HEK293 (cell line): ENCODE data around the gene MTCL1.

Experiments used
- CTCF ChIA-PET: fragments of 350-600 bp; formaldehyde crosslinking; extraction: SDS; loops from one replicate; lab custom pipeline; 2021; ENCODE audit warnings: antibody characterized with exemption; lab: Yijun Ruan, JAX
- POLR2A ChIA-PET: fragments of 300-600 bp; formaldehyde crosslinking; extraction: SDS; loops from one replicate; lab custom pipeline; 2020; ENCODE audit warnings: antibody characterized with exemption, inconsistent platforms; lab: Yijun Ruan, JAX
- H3K27ac ChIP-seq: fragments of 200-500 bp; sonication (Bioruptor generic); 2 replicates; pipeline ENCODE4 v1.5.1; 2014; ENCODE audit warnings: low read depth, low read length, control low read depth, inconsistent platforms; ENCODE audit errors: extremely low read depth
- H3K36me3 ChIP-seq, 2 experiments: fragments of 200-500 bp in 1 of 2; sonication (Bioruptor generic) in 1 of 2; 1 replicate in 1 of 2; 2 replicates in 1 of 2; pipeline ENCODE4 v1.5.1; 2014 to 2017; ENCODE audit warnings: inconsistent platforms in 2 of 2, low read length in 2 of 2; ENCODE audit not compliant: control insufficient read depth in 2 of 2, insufficient read depth in 1 of 2
- H3K4me1 ChIP-seq: fragments of 200-500 bp; sonication (Bioruptor generic); 2 replicates; pipeline ENCODE4 v1.5.1; 2014; ENCODE audit warnings: mild to moderate bottlenecking, low read length, inconsistent platforms; ENCODE audit not compliant: control insufficient read depth, insufficient read depth
- H3K4me3 ChIP-seq: 2 replicates; pipeline ENCODE4 v1.5.1; 2011; ENCODE audit warnings: low read depth, mild to moderate bottlenecking, control low read depth, low read length, moderate library complexity
- H3K9me3 ChIP-seq: fragments of 200-500 bp; sonication (Bioruptor generic); 2 replicates; pipeline ENCODE4 v1.5.1; 2014; ENCODE audit warnings: low read depth, low read length, inconsistent platforms; ENCODE audit not compliant: control insufficient read depth, insufficient read depth
- ELK4 ChIP-seq: IDR thresholded peaks from 2 replicates; pipeline ENCODE4 v1.6.1; 2011; ENCODE audit warnings: mild to moderate bottlenecking, low read depth, low read length, borderline replicate concordance
- RBAK ChIP-seq: fragments of 450-650 bp; formaldehyde crosslinking; IDR thresholded peaks from 2 replicates; pipeline ENCODE4 v1.5.1; 2016; ENCODE audit warnings: missing biosample characterization, missing genetic modification characterization
- YY1 ChIP-seq: fragments of 450-650 bp; formaldehyde crosslinking; IDR thresholded peaks from 2 replicates; pipeline ENCODE4 v1.5.1; 2018; ENCODE audit warnings: missing biosample characterization, missing genetic modification characterization
- ZNF211 ChIP-seq: fragments of 450-650 bp; formaldehyde crosslinking; IDR thresholded peaks from 2 replicates; pipeline ENCODE4 v1.5.1; 2016; ENCODE audit warnings: low read depth, missing biosample characterization, missing genetic modification characterization
- ZNF341 ChIP-seq: fragments of 450-650 bp; formaldehyde crosslinking; IDR thresholded peaks from 2 replicates; pipeline ENCODE4; 2016; ENCODE audit warnings: low read depth, missing biosample characterization, missing genetic modification characterization
- ZNF37A ChIP-seq: fragments of 450-650 bp; IDR thresholded peaks from 2 replicates; pipeline ENCODE4 v1.5.1; 2018; ENCODE audit warnings: missing biosample characterization, missing genetic modification characterization
- ZNF529 ChIP-seq: fragments of 450-650 bp; formaldehyde crosslinking; IDR thresholded peaks from 2 replicates; pipeline ENCODE4 v1.5.1; 2017; ENCODE audit warnings: missing genetic modification characterization, missing biosample characterization; ENCODE audit not compliant: insufficient replicate concordance
- ZNF558 ChIP-seq: fragments of 450-650 bp; formaldehyde crosslinking; IDR thresholded peaks from 2 replicates; pipeline ENCODE4 v1.5.1; 2016; ENCODE audit warnings: missing biosample characterization, missing genetic modification characterization
- ZNF596 ChIP-seq: fragments of 450-650 bp; IDR thresholded peaks from 2 replicates; pipeline ENCODE4 v1.5.0; 2018; ENCODE audit warnings: missing biosample characterization, mild to moderate bottlenecking, missing genetic modification characterization, moderate library complexity
- ZNF626 ChIP-seq: fragments of 450-650 bp; sonication (Bioruptor Pico); formaldehyde crosslinking; IDR thresholded peaks from 2 replicates; pipeline ENCODE4 v1.5.1; 2018; ENCODE audit warnings: missing biosample characterization, missing genetic modification characterization, inconsistent platforms
- ZNF645 ChIP-seq: fragments of 450-650 bp; formaldehyde crosslinking; IDR thresholded peaks from 2 replicates; pipeline ENCODE4; 2016; ENCODE audit warnings: missing biosample characterization, missing genetic modification characterization
- ZNF707 ChIP-seq: fragments of 450-650 bp; formaldehyde crosslinking; IDR thresholded peaks from 2 replicates; pipeline ENCODE4 v1.5.1; 2016; ENCODE audit warnings: missing biosample characterization, missing genetic modification characterization
- ZNF747 ChIP-seq: fragments of 450-650 bp; formaldehyde crosslinking; IDR thresholded peaks from 2 replicates; pipeline ENCODE4 v1.5.1; 2016; ENCODE audit warnings: missing biosample characterization, missing genetic modification characterization
- ZSCAN4 ChIP-seq: fragments of 450-650 bp; formaldehyde crosslinking; IDR thresholded peaks from 2 replicates; pipeline ENCODE4 v1.5.1; 2017; ENCODE audit warnings: missing biosample characterization, missing genetic modification characterization
- TF ChIP-seq, protein P1 (sequence below): fragments of 450-650 bp; formaldehyde crosslinking; IDR thresholded peaks from 2 replicates; pipeline ENCODE4 v1.5.1; 2016; ENCODE audit warnings: missing biosample characterization, missing genetic modification characterization, borderline replicate concordance
- TF ChIP-seq, protein P2 (sequence below): fragments of 450-650 bp; formaldehyde crosslinking; IDR thresholded peaks from 2 replicates; pipeline ENCODE4 v1.5.1; 2016; ENCODE audit warnings: missing biosample characterization, missing genetic modification characterization
- TF ChIP-seq, protein P3 (sequence below): fragments of 450-650 bp; formaldehyde crosslinking; IDR thresholded peaks from 2 replicates; pipeline ENCODE4 v1.5.1; 2017; ENCODE audit warnings: missing biosample characterization, missing genetic modification characterization

The MTCL1 gene

GRCh38 chr18:8841781-8842485, 136.6 kb downstream of the MTCL1 start (continued):
- TF ChIP-seq ZNF596 (tag by site-specific recombination) (no peak), ZNF707 (no peak), ZNF341 (tag by site-specific recombination) (no peak)

DNA sequence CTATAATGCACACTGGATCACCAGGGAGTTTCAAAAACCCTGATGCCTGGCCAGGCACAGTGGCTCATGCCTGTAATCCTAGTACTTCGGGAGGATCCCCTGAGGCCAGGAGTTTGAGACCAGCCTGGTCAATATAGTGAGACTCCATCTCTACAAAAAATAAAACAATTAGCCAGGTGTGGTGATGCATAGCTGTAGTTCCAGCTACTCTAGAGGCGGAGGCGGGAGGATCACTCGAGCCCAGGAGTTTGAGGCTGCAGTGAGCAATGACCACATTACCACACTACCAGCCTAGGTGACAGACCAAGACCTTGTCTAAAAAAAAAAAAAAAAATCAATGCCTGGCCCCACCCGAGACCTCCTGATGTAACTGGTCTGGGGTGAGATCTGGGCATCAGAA, 137.2 kb downstream of the MTCL1 start:
- Histone ChIP-seq H3K4me1 (no peaks in the 10 kb centered on the region), H3K9me3 (no peaks in the 10 kb centered on the region), H3K4me3 (no peak overlapping the region), H3K36me3 (no peaks in the 10 kb centered on the region), H3K27ac (no peak overlapping the region)
- ChIA-PET POLR2A (interaction anchor here (0.6 kb wide), 1 partner anchor 508 kb away, joined by 3 read pairs; no protein-coding TSS in a partner anchor), CTCF (no interaction called here)
- no peak for TF ChIP-seq YY1
- TF ChIP-seq ELK4: no peak
- no peak for TF ChIP-seq ZNF211 (tag by site-specific recombination)
- no peak for TF ChIP-seq RBAK (tag by site-specific recombination)
- TF ChIP-seq ZNF37A (tag by site-specific recombination): no peak
- TF ChIP-seq, protein P1, sequence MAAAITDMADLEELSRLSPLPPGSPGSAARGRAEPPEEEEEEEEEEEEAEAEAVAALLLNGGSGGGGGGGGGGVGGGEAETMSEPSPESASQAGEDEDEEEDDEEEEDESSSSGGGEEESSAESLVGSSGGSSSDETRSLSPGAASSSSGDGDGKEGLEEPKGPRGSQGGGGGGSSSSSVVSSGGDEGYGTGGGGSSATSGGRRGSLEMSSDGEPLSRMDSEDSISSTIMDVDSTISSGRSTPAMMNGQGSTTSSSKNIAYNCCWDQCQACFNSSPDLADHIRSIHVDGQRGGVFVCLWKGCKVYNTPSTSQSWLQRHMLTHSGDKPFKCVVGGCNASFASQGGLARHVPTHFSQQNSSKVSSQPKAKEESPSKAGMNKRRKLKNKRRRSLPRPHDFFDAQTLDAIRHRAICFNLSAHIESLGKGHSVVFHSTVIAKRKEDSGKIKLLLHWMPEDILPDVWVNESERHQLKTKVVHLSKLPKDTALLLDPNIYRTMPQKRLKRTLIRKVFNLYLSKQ (tag by site-specific recombination): no peak
- no peak for TF ChIP-seq ZNF645
- TF ChIP-seq, protein P2, sequence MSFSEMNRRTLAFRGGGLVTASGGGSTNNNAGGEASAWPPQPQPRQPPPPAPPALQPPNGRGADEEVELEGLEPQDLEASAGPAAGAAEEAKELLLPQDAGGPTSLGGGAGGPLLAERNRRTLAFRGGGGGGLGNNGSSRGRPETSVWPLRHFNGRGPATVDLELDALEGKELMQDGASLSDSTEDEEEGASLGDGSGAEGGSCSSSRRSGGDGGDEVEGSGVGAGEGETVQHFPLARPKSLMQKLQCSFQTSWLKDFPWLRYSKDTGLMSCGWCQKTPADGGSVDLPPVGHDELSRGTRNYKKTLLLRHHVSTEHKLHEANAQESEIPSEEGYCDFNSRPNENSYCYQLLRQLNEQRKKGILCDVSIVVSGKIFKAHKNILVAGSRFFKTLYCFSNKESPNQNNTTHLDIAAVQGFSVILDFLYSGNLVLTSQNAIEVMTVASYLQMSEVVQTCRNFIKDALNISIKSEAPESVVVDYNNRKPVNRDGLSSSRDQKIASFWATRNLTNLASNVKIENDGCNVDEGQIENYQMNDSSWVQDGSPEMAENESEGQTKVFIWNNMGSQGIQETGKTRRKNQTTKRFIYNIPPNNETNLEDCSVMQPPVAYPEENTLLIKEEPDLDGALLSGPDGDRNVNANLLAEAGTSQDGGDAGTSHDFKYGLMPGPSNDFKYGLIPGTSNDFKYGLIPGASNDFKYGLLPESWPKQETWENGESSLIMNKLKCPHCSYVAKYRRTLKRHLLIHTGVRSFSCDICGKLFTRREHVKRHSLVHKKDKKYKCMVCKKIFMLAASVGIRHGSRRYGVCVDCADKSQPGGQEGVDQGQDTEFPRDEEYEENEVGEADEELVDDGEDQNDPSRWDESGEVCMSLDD (tag by site-specific recombination): no peak

- Histone ChIP-seq H3K4me1 (no peaks in the 10 kb centered on the region), H3K36me3 (no peaks in the 10 kb centered on the region), H3K27ac (no peak overlapping the region), H3K9me3 (no peaks in the 10 kb centered on the region), H3K4me3 (no peak overlapping the region)
- TF ChIP-seq ZNF558 (tag by site-specific recombination): no peak
- TF ChIP-seq ZSCAN4 (tag by site-specific recombination): no peak
- TF ChIP-seq ZNF747 (tag by site-specific recombination): no peak
- TF ChIP-seq ZNF529 (tag by site-specific recombination): no peak
- TF ChIP-seq ZNF626: no peak
- TF ChIP-seq, protein P3, sequence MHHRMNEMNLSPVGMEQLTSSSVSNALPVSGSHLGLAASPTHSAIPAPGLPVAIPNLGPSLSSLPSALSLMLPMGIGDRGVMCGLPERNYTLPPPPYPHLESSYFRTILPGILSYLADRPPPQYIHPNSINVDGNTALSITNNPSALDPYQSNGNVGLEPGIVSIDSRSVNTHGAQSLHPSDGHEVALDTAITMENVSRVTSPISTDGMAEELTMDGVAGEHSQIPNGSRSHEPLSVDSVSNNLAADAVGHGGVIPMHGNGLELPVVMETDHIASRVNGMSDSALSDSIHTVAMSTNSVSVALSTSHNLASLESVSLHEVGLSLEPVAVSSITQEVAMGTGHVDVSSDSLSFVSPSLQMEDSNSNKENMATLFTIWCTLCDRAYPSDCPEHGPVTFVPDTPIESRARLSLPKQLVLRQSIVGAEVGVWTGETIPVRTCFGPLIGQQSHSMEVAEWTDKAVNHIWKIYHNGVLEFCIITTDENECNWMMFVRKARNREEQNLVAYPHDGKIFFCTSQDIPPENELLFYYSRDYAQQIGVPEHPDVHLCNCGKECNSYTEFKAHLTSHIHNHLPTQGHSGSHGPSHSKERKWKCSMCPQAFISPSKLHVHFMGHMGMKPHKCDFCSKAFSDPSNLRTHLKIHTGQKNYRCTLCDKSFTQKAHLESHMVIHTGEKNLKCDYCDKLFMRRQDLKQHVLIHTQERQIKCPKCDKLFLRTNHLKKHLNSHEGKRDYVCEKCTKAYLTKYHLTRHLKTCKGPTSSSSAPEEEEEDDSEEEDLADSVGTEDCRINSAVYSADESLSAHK (tag by site-specific recombination): no peak
- ChIA-PET CTCF (no interaction called here), POLR2A (no interaction called here)
These were observed 137.6 kb downstream of the MTCL1 start for GRCh38 chr18:8843005-8843404.
